ENCODE data around the gene MTUS2.

MTUS2 gene

DNA sequence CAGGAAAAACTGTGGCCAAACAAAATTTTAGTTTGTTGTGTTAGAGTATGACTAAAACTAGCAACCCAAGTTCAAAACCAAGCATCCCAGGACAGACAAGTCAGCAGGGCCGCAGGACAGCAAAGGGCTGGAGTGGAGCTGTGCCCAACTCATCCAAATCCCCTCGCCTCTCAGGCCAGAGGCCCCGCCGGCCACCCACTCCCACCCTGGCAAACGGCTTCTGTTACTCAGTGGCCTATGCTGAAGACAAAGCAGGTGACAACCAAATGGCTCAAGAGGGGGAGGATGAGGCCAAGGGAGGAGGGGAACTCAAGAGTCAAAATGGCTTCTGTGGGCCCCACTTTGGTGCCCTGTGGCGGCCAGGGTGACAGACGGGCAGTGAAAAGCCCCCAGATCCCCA lies 705.6 kb downstream of the MTUS2 start:
- DNase-seq (ENCODE audit: low read depth): no peak

DNA sequence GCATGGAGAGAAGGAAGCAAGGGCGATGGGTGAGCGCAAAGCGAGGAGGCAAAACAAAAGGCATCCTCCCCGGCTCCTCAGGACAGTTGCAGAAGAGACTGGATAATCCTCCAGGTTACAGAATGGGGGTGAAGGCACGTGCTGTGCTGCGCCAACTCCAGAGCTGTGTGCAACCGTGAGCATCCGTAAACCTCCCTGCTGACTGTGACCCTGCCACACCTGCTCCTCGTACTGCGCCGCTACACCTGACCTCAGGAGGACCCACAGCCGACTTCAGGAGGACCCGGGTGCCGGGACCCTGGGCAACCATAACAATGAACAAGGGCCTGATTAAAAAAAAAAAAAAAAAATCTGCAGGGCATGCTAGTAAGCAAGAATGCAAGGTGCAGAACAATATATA lies 706.6 kb downstream of the MTUS2 start:
- DNase-seq (ENCODE audit: low read depth): no peak

DNA sequence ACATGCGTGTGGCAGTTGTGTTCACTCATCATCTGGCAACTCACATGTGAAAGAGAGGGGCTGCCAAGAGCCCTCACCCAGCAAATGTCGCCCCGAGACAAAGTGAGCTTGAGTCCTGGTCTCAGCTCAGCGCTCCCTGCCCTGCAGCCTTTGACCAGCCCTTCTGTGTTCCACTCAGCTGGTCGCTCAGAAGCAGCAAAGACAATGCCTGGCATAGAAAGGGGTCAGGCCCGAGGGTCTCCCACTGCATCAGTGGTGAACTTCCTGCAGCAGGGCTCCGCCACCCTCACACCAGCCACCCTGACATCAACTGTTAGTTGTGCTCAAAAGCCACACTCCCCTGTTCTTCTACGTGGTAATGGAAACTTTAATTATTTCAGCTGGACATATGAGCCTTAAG lies 707.4 kb downstream of the MTUS2 start:
- DNase-seq (ENCODE audit: low read depth): no peak

DNA sequence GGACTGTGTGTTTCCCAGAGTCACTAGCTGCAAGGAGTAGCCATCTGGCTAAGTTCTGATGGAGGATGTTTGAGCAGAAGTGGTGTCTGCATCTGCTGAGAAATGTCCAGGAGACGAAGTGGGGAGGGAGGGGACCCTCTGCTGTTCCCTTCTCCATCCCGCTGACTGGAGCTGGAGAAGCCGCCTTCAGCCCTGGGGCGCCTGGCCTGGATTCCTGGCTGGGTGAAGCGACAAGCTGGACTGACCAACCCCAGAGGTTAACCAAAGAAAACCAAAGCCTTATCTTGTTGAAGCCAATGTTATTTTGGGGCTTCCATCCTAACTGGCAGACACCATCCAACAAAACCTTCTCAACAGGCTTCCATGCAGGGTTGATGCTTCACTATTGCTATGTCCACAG lies 707.8 kb downstream of the MTUS2 start:
- no peak for DNase-seq (ENCODE audit: low read depth)

GRCh38 chr13:29529754-29530153 lies 709.6 kb downstream of the MTUS2 start:
- DNase-seq (ENCODE audit: low read depth): no peak

DNA sequence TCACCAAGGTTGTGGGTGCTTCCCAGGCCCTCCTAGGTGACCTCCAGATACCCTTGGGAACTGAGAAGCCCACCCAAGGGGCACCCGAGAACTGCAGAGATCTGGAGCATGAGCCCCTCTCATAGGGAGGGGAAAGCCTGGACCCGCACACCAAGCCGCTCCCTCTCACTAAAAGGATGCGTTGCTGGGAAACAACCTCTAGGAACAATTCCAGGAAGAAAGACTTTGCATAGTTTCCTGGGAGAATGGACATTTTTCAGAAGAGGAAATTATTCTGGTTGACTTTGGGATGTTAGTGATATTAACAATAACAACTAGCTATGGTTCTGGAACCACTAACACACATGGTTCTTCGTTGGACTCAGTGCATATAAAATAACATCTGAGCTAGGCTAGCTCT lies 710.8 kb downstream of the MTUS2 start:
- no peak for DNase-seq (ENCODE audit: low read depth)

- DNase-seq (ENCODE audit: low read depth): no peak
Measured at GRCh38 chr13:29532116-29532515, 712.0 kb downstream of the MTUS2 start.

DNA sequence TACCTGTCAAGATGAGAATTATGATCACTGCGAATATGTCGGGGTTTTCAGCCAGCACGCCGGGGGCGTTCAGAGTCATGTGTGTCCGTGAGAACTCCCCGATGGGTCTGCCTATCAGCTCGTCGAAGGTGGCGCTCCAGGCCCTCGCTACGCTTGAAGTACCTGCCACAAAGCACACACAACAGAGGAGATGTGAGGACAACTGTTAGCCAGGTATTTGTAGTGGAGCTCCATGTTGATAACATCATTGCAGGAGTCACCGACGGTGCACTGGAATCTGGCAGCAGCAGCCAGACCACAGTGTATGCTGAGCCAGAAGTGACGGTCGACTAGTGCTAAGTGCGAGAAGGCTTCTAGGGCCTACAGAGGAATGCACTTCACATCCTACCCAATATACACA lies 712.7 kb downstream of the MTUS2 start:
- no peak for DNase-seq (ENCODE audit: low read depth)

- DNase-seq (ENCODE audit: low read depth): no peak
Measured at GRCh38 chr13:29534083-29534482, 713.9 kb downstream of the MTUS2 start.

GRCh38 chr13:29535663-29536655 lies 715.8 kb downstream of the MTUS2 start:
- no peak for DNase-seq (ENCODE audit: low read depth)

GRCh38 chr13:29536853-29537252 lies 716.7 kb downstream of the MTUS2 start:
- DNase-seq (ENCODE audit: low read depth): no peak

GRCh38 chr13:29537736-29538651 lies 717.9 kb downstream of the MTUS2 start:
- DNase-seq (ENCODE audit: low read depth): no peak

DNA sequence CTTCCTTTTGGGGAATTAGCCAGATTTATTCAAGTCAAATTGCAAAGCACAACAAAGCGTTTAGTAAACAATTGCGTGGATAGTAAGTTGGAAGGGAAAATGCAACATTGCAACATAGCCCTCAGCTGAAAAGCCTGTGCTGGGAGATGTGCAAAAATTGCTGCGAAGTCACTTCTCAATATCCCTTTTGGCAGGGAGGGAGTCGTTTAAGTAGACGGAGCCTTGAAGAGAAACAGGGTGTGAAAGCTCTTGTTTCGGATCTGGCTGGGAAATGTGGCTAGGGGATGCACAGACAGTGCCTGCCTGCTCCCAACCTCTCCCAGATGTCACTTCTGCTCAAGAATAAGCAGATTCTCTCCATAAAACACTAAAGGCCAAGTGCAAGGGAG lies 718.5 kb downstream of the MTUS2 start:
- no peak for DNase-seq (ENCODE audit: low read depth)

GRCh38 chr13:29539856-29540255 lies 719.7 kb downstream of the MTUS2 start:
- DNase-seq (ENCODE audit: low read depth): no peak

DNA sequence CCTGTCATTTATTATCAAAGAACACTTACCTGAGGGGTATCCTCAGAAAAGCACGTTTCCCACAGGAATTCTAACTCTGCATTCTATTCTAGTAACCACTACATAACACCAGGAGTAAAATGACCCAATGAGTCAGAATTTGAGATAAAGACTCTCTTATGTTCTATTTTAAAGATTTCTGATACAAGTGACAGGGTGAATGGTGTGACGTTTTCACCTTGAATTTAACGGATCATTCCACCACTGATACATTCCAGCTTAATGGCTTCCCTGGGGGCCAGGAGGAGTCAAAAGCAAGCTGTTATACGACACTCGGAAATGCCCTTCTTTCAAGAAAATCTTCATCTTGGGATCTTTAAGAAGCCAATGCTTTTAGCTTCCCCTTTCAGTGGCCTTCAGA lies 720.2 kb downstream of the MTUS2 start:
- no peak for DNase-seq (ENCODE audit: low read depth)

DNA sequence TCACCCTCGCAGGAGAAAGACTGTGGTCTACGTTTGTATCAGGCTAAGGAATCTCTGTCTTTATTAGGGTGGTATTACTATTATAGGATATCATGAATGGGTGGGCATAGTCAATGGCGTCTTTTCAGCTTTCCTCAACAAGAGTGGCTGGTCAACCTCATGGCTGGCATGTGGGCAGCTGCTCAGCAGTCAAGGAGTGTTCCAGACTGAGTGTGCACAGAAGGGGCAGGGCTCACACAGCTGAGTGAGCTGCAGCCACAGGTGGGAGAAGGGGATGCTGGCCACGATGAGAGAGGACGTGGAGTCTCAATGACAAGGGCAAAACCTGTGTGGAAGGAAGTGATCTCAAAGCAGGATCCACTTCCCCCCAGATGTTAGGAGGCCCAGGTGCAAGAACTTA lies 720.7 kb downstream of the MTUS2 start:
- no peak for DNase-seq (ENCODE audit: low read depth)

DNA sequence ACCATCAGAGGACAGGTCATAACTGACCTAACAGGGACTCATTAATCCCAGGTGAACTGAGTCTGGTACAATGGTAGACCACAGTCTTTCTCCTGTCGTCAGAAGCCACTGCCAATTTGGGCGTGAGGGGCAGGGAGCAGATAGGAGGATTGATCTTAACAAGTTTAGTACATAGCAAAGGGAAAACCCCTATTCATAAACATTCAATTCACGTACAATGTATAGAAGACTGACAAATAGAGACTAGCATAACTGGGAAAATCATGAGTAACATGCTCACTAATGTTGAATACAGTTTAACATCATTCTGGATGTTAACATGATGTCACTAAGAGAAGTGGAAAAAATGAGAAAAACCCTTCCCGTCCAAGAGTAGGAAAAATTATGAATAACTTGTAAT lies 721.3 kb downstream of the MTUS2 start:
- DNase-seq (ENCODE audit: low read depth): no peak

DNA sequence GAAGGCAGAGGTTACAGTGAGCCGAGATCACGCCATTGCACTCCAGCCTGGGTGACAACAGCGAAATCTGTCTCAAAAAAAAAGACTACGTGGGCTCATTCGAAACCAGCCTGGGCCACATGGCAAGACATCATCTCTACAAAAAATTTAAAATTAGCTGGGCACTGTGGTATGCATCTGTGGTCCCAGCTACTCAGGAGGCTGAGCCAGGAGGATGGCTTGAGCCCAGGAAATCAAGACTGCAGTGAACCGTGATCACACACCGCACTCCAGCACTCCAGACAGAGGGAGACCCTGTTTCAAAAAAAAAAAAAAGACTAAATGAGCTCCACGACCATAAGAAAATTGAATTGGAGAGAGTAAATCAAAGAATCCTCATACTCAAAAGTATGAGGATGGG lies 722.2 kb downstream of the MTUS2 start:
- DNase-seq (ENCODE audit: low read depth): no peak

GRCh38 chr13:29543230-29544215 lies 723.4 kb downstream of the MTUS2 start:
- no peak for DNase-seq (ENCODE audit: low read depth)

DNA sequence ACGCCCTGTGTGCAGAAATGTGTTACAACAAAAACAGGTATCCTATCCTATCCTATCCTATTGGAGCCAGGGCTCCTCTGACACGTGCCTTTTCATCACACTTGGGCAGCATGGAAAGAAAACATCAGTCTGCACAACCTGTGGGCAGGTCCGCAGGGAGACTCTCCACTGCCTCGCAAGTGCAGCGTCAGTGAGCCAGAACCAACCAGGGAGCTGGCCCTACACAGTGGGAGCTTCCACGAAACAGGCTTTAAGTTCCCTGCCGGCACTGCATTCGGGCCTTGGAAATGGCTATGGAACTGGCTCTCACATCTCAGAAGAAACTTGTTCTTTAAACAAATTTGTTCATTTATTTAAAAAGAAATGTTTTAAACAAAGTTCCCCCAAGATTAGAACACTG lies 725.8 kb downstream of the MTUS2 start:
- no peak for DNase-seq (ENCODE audit: low read depth)

DNA sequence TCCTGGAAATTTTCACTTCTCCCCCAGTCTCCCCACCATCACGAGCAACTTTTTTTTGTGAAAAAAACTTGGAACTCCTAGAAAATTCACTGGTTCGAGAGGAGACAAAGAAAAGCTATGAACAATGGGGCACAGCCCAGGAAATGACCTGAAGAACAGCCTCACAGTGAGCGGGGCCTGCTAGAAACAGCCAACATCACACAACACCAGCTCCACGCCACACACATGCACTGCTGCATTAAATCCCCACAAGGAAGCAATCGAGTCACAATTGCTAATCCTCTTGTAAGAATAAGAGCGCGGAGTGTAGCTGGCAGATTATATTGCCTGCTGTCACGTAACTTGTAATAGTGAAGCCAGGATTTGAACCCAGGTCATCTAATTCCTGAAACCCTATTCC lies 726.5 kb downstream of the MTUS2 start:
- DNase-seq (ENCODE audit: low read depth): no peak

DNA sequence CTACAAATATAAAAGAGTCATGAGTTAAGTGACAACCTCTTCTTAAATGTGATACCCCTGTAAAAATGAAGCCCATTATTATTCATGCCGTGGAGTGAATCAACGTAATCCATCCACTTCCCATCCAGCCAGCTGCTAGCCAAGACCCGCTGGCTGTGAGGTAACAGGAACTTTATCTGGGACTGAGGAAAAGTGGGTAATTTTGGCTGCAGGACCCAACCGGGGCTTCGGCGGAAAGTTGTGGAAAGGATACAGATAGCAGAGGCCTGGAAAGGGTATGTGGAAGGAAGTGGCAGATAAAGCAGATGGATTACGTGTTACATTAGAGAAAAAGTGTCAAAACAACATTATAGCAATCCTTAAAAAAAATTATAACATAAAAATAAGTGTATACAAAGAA lies 727.0 kb downstream of the MTUS2 start:
- DNase-seq (ENCODE audit: low read depth): no peak
